H1 (cell line): ENCODE measurements around the gene AHRR. TPM values are rescaled to one million over a fixed set of nuclear protein-coding genes. Genes with fewer than 3 reads are reported as not detected.

Experiments
- BRCA1 ChIP-seq: IDR thresholded peaks from 2 replicates; pipeline ENCODE4 v1.6.1; 2012; ENCODE audit warnings: low read depth, low read length, improper control_type of control experiment
- NRF1 ChIP-seq: IDR thresholded peaks from 2 replicates; pipeline ENCODE4 v1.6.1; 2011; ENCODE audit warnings: mild to moderate bottlenecking, low read depth, low read length, improper control_type of control experiment
- polyA plus RNA-seq, 7 experiments: library from polyadenylated mRNA; depleted of rRNA in 3 of 7; stranded (reverse) in 5 of 7; unstranded in 2 of 7; fragments of >200 nt in 5 of 7; fragments of 200-250 nt in 2 of 7; gene quantifications; 1 replicate in 5 of 7; 2 replicates in 1 of 7; 4 replicates in 1 of 7; pipeline versions ENCODE4 v1.2.1 to v1.2.3, GENCODE V29; 2011 to 2013; ENCODE audit warnings: missing spikeins in 2 of 7, mixed read lengths in 2 of 7
- total RNA-seq: library from RNA; stranded (reverse); fragmentation: NEBNext Ultra II Directional; extraction: Animal tissue kit (Norgen Biotek cat#: 25700); gene quantifications from 2 replicates; pipeline ENCODE4 v1.2.1, GENCODE V29; 2021

AHRR gene
- total and polyA plus RNA-seq, 2 of the 8 experiments (the other 6 are each of a cell fraction or from before 2014, with no cell fraction given) = 0.41 to 0.80 TPM

GRCh38 chr5:332843-333242, 11.3 kb downstream of the AHRR start (continued):
- TF ChIP-seq BRCA1 = no peak
- TF ChIP-seq NRF1 = no peak
